HUES6 (cell line): ENCODE measurements around the gene FAM221A.
"Not testable (repeated sequence)": the region's sequence is repeated elsewhere in the genome, so short reads cannot be mapped to it uniquely, and the experiment has no call there.

Source experiments
- H3K27ac ChIP-seq: 2 replicates; pipeline ENCODE4 v1.7.0; 2013; ENCODE audit warnings: low read depth, mild to moderate bottlenecking, low read length, inconsistent platforms
- H3K27me3 ChIP-seq: 2 replicates; pipeline ENCODE4 v1.6.1; 2013; ENCODE audit warnings: low read length; ENCODE audit not compliant: control insufficient read depth, insufficient read depth
- H3K36me3 ChIP-seq: 2 replicates; pipeline ENCODE4 v1.6.1; 2013; ENCODE audit warnings: low read length; ENCODE audit not compliant: control insufficient read depth, insufficient read depth
- H3K4me1 ChIP-seq: 2 replicates; pipeline ENCODE4 v1.6.1; 2013; ENCODE audit warnings: low read length; ENCODE audit not compliant: control insufficient read depth, insufficient read depth
- H3K4me3 ChIP-seq: 2 replicates; pipeline ENCODE4 v1.5.1; 2013; ENCODE audit warnings: low read depth, low read length
- H3K9ac ChIP-seq: one replicate; pipeline ENCODE4 v1.6.1; 2013; ENCODE audit warnings: mild to moderate bottlenecking, low read length
- H3K9me3 ChIP-seq: 2 replicates; pipeline ENCODE4 v1.6.1; 2013; ENCODE audit warnings: low read depth, low read length; ENCODE audit not compliant: control insufficient read depth, insufficient read depth

FAM221A gene

DNA sequence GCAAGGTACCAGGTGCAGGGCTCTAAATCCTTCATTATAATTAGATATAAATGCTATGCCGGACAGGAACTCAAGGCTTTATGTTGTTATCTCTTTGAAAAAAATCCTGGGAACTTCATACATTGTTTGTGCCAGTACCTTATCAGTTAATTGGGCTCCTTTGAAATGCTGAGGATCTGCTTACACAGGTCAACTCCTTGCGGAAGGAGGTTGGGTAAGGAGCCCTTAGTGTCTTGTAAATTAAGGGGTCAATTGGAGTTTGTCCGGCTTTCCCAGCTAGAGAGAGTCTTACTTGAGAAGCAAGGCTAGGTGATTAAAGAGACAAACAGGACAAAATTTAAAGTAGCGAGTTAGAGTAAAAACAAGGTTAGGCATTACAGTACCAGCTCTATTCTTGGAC lies 44.1 kb downstream of the FAM221A start:
- H3K9ac ChIP-seq, H3K9me3 ChIP-seq, H3K36me3 ChIP-seq, H3K27ac ChIP-seq: not testable (repeated sequence)
- Histone ChIP-seq H3K4me3 (peak overlapping the region; percentile 65; the same call in 1 of the 2 replicates), H3K27me3 (peaks cover 41% of the 10 kb centered on the region), H3K4me1 (peaks cover 20% of the 10 kb centered on the region)

DNA sequence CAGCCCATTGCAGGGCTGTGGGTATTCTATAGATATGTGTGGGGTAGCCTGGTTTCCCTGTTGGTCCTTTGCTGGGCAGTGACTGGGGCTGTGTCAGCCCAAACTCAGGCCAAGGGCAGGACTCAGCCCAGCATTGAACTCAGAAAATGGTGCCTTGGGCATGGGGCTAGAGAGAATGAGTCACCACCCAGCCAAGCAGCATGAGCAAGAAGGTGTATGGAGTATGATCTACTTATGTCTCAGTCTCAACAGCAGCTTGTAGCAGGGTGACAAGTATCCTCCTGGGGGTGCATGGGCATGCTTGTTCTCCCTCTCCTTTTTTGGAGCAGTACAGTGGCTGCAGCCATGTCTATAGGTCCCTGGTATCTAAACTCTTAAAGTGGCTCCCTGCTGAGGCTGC lies 62.1 kb downstream of the FAM221A start:
- Histone ChIP-seq H3K9me3 (peaks cover 22% of the 10 kb centered on the region), H3K9ac (no peak overlapping the region), H3K4me3 (no peak overlapping the region), H3K36me3 (no peaks in the 10 kb centered on the region), H3K27ac (no peak overlapping the region), H3K4me1 (no peaks in the 10 kb centered on the region), H3K27me3 (no peaks in the 10 kb centered on the region)

GRCh38 chr7:23743226-23743625 lies 63.2 kb downstream of the FAM221A start:
- H3K36me3 ChIP-seq: no peaks in the 10 kb centered on the region
- H3K9me3 ChIP-seq: peaks cover 22% of the 10 kb centered on the region
- no peaks in the 10 kb centered on the region for H3K4me1 ChIP-seq
- no peaks in the 10 kb centered on the region for H3K27me3 ChIP-seq
- no peak overlapping the region for H3K27ac ChIP-seq
- no peak overlapping the region for H3K4me3 ChIP-seq
- H3K9ac ChIP-seq: no peak overlapping the region

DNA sequence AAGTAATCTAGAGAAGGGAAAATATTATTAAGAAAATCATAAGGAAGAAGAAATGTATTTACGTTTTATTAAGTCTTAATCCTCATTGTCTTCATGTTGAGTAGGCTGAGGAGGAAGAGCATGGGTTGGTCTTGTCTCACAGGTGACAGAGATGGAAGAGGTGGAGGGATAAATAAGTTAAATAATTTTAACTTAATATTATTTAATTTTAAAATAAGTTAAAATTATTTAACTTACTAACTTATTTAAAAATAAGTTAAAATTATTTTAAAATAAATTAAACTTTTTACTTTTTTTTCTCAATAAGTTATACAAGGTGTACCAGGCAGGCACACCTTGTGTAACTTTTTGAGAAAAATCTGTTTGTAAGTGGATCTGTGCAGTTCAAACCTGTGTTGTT lies 66.6 kb downstream of the FAM221A start:
- H3K4me3 ChIP-seq: no peak overlapping the region
- no peak overlapping the region for H3K27ac ChIP-seq
- H3K27me3 ChIP-seq: no peaks in the 10 kb centered on the region
- H3K9me3 ChIP-seq: peaks cover 22% of the 10 kb centered on the region
- H3K4me1 ChIP-seq: no peaks in the 10 kb centered on the region
- no peak overlapping the region for H3K9ac ChIP-seq
- no peaks in the 10 kb centered on the region for H3K36me3 ChIP-seq

- Histone ChIP-seq H3K27ac (no peak overlapping the region), H3K9ac (no peak overlapping the region), H3K4me3 (no peak overlapping the region), H3K9me3 (peaks cover 2% of the 10 kb centered on the region; the same call in 1 of the 2 replicates), H3K27me3 (no peaks in the 10 kb centered on the region), H3K4me1 (no peaks in the 10 kb centered on the region), H3K36me3 (no peaks in the 10 kb centered on the region)
Observed at GRCh38 chr7:23751852-23752251, 71.9 kb downstream of the FAM221A start.
